HG02623 (cell line): ENCODE data around the gene NUP37.
"Not testable (repeated sequence)": the region's sequence is repeated elsewhere in the genome, so short reads cannot be mapped to it uniquely, and the experiment has no call there.

Experiments
- ATAC-seq: cut with Tn5 transposase; IDR thresholded peaks from one replicate; pipeline ENCODE4 v1.9.1; 2021; ENCODE audit warnings: moderate library complexity; ENCODE audit not compliant: unreplicated experiment

Gene NUP37

GRCh38 chr12:102093319-102093718, 26.6 kb downstream of the NUP37 start:
- ATAC-seq = no peak

GRCh38 chr12:102089228-102089835, 30.6 kb downstream of the NUP37 start:
- ATAC-seq = not testable (repeated sequence)

- no peak for ATAC-seq
These were observed 39.1 kb downstream of the NUP37 start for GRCh38 chr12:102080842-102081241.

GRCh38 chr12:102072092-102072491, 47.8 kb downstream of the NUP37 start:
- not testable (repeated sequence) for ATAC-seq

- no peak for ATAC-seq
These were observed 50.2 kb downstream of the NUP37 start for GRCh38 chr12:102069707-102070106.

GRCh38 chr12:102067574-102068258, 52.2 kb downstream of the NUP37 start:
- ATAC-seq = no peak

- no peak for ATAC-seq
These were observed 55.4 kb downstream of the NUP37 start for GRCh38 chr12:102064476-102064875.

GRCh38 chr12:102063069-102063468, 56.8 kb downstream of the NUP37 start:
- no peak for ATAC-seq

GRCh38 chr12:102062419-102062806, 57.5 kb downstream of the NUP37 start:
- no peak for ATAC-seq

- ATAC-seq = peak; percentile 93
These were observed 58.1 kb downstream of the NUP37 start, which contains the start of gene WASHC3 for GRCh38 chr12:102061560-102062418. Gene WASHC3, minus strand, starts transcription at chr12:102061991. Its CDS starts 29 bp downstream, at chr12:102061962.

- ATAC-seq = peak; percentile 40
These were observed 58.8 kb downstream of the NUP37 start for GRCh38 chr12:102061096-102061559.

- no peak for ATAC-seq
These were observed 60.6 kb downstream of the NUP37 start for GRCh38 chr12:102059343-102059742.

GRCh38 chr12:102054345-102054744, 65.6 kb downstream of the NUP37 start:
- ATAC-seq = no peak

- no peak for ATAC-seq
These were observed 66.9 kb downstream of the NUP37 start for GRCh38 chr12:102053062-102053349.

GRCh38 chr12:102052192-102053061, 67.5 kb downstream of the NUP37 start:
- ATAC-seq = no peak

- no peak for ATAC-seq
These were observed 68.4 kb downstream of the NUP37 start for GRCh38 chr12:102051431-102051965.

GRCh38 chr12:102050660-102051430, 69.1 kb downstream of the NUP37 start:
- no peak for ATAC-seq

GRCh38 chr12:102043928-102044327, 76.0 kb downstream of the NUP37 start:
- peak; percentile 88 for ATAC-seq

GRCh38 chr12:102033991-102034745, 85.7 kb downstream of the NUP37 start:
- ATAC-seq = no peak
